GM15510 (cell line): ENCODE measurements around the gene TBC1D19.

ENCODE experiments used
- POLR2A ChIP-seq: IDR thresholded peaks from 3 replicates; pipeline ENCODE4 v1.6.1; 2011; ENCODE audit warnings: borderline replicate concordance; ENCODE audit not compliant: insufficient read length; ENCODE audit errors: extremely low read depth

Gene TBC1D19

GRCh38 chr4:26709246-26709645, 125.4 kb downstream of the TBC1D19 start:
- no peak for TF ChIP-seq POLR2A

DNA sequence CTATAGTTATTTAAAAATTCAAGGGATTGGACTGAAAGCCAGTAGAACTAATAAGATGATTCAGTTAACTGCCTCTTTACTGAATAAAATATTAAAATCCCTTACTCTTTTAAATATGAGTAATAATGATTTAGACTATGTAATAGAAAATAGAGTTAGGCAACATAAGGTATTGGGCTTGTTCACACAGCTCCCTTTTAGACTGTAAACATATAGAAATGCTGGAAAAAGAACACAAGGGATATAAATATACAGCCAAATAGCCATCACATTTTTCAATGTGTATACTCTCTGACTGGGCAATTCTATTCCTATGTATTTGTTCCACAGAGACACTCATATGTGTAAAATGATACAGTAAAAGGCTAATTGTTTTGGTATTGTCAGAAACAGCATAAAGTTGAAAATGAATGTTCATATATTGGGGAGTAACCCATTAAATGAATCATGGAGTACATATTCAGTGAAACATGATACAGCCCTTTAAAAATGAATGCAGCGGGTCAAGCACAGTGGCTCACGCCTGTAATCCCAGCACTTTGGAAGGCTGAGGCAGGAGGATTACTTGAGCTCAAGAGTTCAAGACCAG, 129.8 kb downstream of the TBC1D19 start:
- TF ChIP-seq POLR2A: no peak

DNA sequence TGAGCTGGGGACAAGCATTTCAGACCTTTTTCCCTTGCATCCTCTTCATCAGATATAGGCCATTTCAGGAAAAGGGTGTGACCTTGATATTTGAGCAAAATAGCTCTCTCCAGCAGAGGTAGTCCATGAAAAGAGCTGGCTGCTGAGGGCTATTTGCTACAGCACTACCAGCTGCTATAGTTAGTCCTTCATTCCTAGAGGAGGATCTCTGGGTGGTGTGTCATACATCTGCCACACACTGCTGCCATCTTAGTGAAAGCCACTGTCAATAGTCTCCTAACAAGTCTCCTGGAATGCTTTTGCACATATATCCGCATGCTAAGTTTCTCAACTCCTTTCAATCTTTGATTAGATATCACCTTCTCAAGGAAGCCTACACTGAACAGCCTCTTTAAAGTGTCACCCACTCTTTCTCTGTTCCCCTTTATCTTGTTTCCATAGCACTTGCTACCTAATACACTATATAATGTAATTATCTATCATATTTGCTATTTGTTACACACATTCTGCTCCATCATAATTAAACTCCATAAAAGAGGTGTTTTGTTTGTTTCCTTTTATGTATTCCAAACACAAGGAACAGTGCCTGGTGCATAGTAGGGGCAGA, 131.9 kb downstream of the TBC1D19 start:
- TF ChIP-seq POLR2A: no peak

- no peak for TF ChIP-seq POLR2A
Observed at GRCh38 chr4:26717332-26717731, 133.4 kb downstream of the TBC1D19 start.

GRCh38 chr4:26719954-26720552, 136.2 kb downstream of the TBC1D19 start:
- TF ChIP-seq POLR2A: no peak

DNA sequence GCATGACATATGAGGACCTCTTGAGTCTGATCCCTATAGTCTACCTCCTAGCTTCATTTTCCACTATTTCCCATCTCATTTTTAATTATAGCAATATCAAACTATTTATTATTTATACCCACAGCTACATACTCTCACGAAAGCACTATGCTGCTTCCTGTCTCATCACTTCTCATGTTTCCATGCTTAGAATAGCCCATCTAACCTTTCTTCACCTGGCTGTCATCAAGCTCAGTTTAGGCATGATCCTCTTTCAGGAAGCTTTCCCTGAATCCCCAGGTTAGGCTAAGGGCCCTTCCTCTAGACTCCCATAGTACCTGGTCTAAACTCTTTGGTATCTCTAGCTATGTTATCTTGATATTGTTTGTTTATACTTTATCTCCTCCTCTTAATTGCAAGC, 137.8 kb downstream of the TBC1D19 start:
- no peak for TF ChIP-seq POLR2A

GRCh38 chr4:26723216-26723615, 139.3 kb downstream of the TBC1D19 start:
- no peak for TF ChIP-seq POLR2A

DNA sequence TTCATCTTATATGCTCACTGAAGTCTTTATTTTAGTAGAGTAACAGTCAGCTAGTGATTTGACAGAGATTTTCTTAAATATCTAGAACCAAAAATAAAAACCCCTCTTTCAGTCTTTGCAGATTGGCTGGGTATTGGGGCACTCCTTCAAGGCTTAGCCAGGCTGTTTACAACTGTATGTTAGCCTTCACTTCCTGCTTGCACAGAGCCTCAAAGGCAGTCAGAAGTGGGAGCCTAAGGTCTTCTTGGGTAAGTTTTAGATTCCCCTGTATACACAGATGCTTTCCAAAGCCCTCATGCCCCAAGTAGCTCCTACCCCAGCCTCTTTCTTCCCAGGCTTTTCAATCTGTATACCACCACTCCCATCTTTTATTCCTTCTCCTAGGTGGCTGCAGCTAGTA, 140.7 kb downstream of the TBC1D19 start:
- no peak for TF ChIP-seq POLR2A

- TF ChIP-seq POLR2A: no peak
Observed at GRCh38 chr4:26726655-26727387, 142.9 kb downstream of the TBC1D19 start.

- TF ChIP-seq POLR2A: no peak
Observed at GRCh38 chr4:26727844-26728243, 144.0 kb downstream of the TBC1D19 start.

DNA sequence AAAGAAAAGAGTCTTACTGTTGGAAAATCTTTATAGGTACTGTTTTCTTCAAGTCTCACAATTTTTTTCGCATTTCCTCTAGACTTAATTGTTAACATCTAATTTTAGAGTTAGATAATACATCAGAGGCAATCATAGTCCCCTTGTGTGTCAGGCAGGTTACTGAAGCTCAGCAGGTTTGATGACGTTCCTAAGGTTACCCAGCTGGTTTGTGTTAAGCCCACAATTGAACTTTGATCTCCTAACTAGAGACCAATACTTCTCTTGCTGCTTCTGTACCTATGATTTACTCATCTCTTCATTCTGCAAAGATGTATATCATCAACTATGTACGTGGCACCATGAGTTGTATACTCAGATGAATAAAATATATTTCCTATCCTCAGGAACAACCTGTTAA, 145.1 kb downstream of the TBC1D19 start:
- no peak for TF ChIP-seq POLR2A

GRCh38 chr4:26729547-26729946, 145.7 kb downstream of the TBC1D19 start:
- TF ChIP-seq POLR2A: no peak

GRCh38 chr4:26731351-26732035, 147.6 kb downstream of the TBC1D19 start:
- TF ChIP-seq POLR2A: no peak

GRCh38 chr4:26732356-26732755, 148.5 kb downstream of the TBC1D19 start:
- no peak for TF ChIP-seq POLR2A

DNA sequence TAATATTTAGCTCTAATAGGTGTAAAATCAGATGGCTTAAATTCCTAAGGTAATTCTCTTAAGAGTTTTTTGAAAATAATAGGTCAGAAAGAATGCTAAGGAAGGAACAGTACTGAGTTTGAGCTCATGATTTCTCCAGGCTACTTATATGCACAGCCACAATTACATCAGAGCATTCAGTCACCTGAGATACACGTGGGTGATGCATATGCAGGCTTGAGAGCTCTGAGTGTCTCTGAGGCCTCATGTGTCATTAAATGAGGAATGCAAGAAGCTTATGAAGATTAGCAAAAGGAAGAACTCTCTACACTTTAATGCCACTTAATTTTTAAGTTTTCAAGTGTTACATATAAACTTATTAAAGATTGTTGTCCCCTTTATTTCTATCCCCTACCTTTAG, 152.7 kb downstream of the TBC1D19 start:
- no peak for TF ChIP-seq POLR2A
